K562 (cell line): ENCODE measurements around the gene PI4K2A. TPM values are rescaled to one million over a fixed set of nuclear protein-coding genes. Genes with fewer than 3 reads are reported as not detected.

ENCODE experiments used
- ATAC-seq: fragments of 200-7000 bp; cut with Tn5 transposase; 3 replicates; pipeline ENCODE4 v1.9.1; 2020; ENCODE audit warnings: moderate library complexity
- BruUV-seq: library from RNA; stranded (reverse); fragments of 400-500 nt; replicated peaks from 2 replicates; lab custom pipeline; 2021; lab: Mats Ljungman, UMichigan
- CTCF ChIA-PET: fragments of 300-600 bp; formaldehyde crosslinking; extraction: SDS; loops from one replicate; lab custom pipeline; 2021; ENCODE audit warnings: low intra/inter-chr PET ratio; lab: Yijun Ruan, JAX
- POLR2A ChIA-PET: fragments of 300-600, 350-650 bp; sonication (Branson Sonifier 250); formaldehyde crosslinking; extraction: SDS; loops from one replicate; lab custom pipeline; 2021; ENCODE audit warnings: antibody characterized with exemption, inconsistent platforms; lab: Yijun Ruan, JAX
- DNase-seq, 4 experiments: peaks; one replicate each; pipeline versions ENCODE4 v3.0.0 to v3.0.0-alpha.2; 2011 to 2018; ENCODE audit warnings: low spot score in 3 of 4, mixed read lengths in 3 of 4; ENCODE audit errors: extremely low read depth in 1 of 4
- FAIRE-seq: peaks from 2 replicates; lab custom pipeline; 2011; peaks lifted over from hg19 to GRCh38; lab: Jason Lieb, UNC
- H2AFZ ChIP-seq: 2 replicates; pipeline ENCODE4 v1.6.0; 2011; ENCODE audit warnings: low read depth, low read length, control low read depth, inconsistent platforms
- H3K27ac ChIP-seq: fragments of 200-600 bp; 3 replicates; pipeline ENCODE4 v1.8.0; 2011; ENCODE audit warnings: low read depth, mild to moderate bottlenecking, control low read depth, inconsistent platforms, low read length, moderate library complexity, mixed read lengths; ENCODE audit errors: extremely low read depth
- H3K27me3 ChIP-seq, 2 experiments: fragments of 300-600 bp in 1 of 2; 2 replicates in 1 of 2; 3 replicates in 1 of 2; pipeline versions ENCODE4 v1.6.0 to v1.8.0; 2011; ENCODE audit warnings: inconsistent platforms in 2 of 2, low read length in 2 of 2, mild to moderate bottlenecking in 1 of 2, mixed read lengths in 1 of 2, moderate library complexity in 1 of 2; ENCODE audit not compliant: control insufficient read depth in 2 of 2, insufficient read depth in 2 of 2
- H3K36me3 ChIP-seq: fragments of 300-600 bp; 3 replicates; pipeline ENCODE4 v1.8.0; 2011; ENCODE audit warnings: mild to moderate bottlenecking, low read length, inconsistent platforms; ENCODE audit not compliant: control insufficient read depth, insufficient read depth
- H3K4me1 ChIP-seq, 2 experiments: fragments of 200-600 bp in 1 of 2; replicated peaks in 1 of 2; 2 replicates in 1 of 2; 3 replicates in 1 of 2; pipeline versions ENCODE4 v1.5.1 to v1.8.0; 2011; ENCODE audit warnings: inconsistent platforms in 2 of 2, low read length in 2 of 2, mild to moderate bottlenecking in 1 of 2, mixed read lengths in 1 of 2, moderate library complexity in 1 of 2; ENCODE audit not compliant: control insufficient read depth in 2 of 2, insufficient read depth in 2 of 2
- H3K4me2 ChIP-seq: 2 replicates; pipeline ENCODE4 v1.6.1; 2011; ENCODE audit warnings: low read length, control low read depth, inconsistent platforms, mixed read lengths; ENCODE audit not compliant: insufficient read depth
- H3K4me3 ChIP-seq: fragments of 200-600 bp; sonication (generic), shearing (Covaris generic); 2 replicates; pipeline ENCODE4 v1.5.1; 2016; ENCODE audit warnings: control low read depth, inconsistent platforms
- H3K79me2 ChIP-seq: fragments of 200-600 bp; 3 replicates; pipeline ENCODE4 v1.8.0; 2011; ENCODE audit warnings: low read length, inconsistent platforms; ENCODE audit not compliant: control insufficient read depth, insufficient read depth
- H3K9ac ChIP-seq, 2 experiments: 2 replicates each; pipeline versions ENCODE4 v1.6.0 to v1.6.1; 2011; ENCODE audit warnings: low read depth in 2 of 2, low read length in 2 of 2, control low read depth in 1 of 2, inconsistent platforms in 1 of 2, mild to moderate bottlenecking in 1 of 2, mixed read lengths in 1 of 2; ENCODE audit not compliant: insufficient read depth in 1 of 2
- H3K9me1 ChIP-seq: one replicate; pipeline ENCODE4 v1.6.0; 2011; ENCODE audit warnings: inconsistent platforms, mild to moderate bottlenecking, low read length, moderate library complexity; ENCODE audit not compliant: control insufficient read depth, insufficient read depth
- H3K9me3 ChIP-seq: replicated peaks from 2 replicates; pipeline ENCODE4 v1.5.1; 2011; ENCODE audit warnings: low read depth, low read length, inconsistent platforms; ENCODE audit not compliant: control insufficient read depth, insufficient read depth
- H4K20me1 ChIP-seq: replicated peaks from 2 replicates; pipeline ENCODE4 v1.6.1; 2011; ENCODE audit warnings: low read length, inconsistent platforms, mixed read lengths; ENCODE audit not compliant: control insufficient read depth, insufficient read depth
- CREB3L1 ChIP-seq: fragments of 450-650 bp; IDR thresholded peaks from 2 replicates; pipeline ENCODE4 v1.6.1; 2014; ENCODE audit warnings: low read depth, mild to moderate bottlenecking, moderate library complexity, borderline replicate concordance
- CTCF ChIP-seq, 3 experiments: IDR thresholded peaks in 2 of 3; conservative IDR thresholded peaks in 1 of 3; 2 replicates each; pipeline ENCODE4 v1.5.1; 2011 to 2012; ENCODE audit warnings: low read length in 3 of 3, mild to moderate bottlenecking in 3 of 3, control low read depth in 2 of 3, improper control_type of control experiment in 1 of 3, inconsistent platforms in 1 of 3, low read depth in 1 of 3, mixed read lengths in 1 of 3, moderate library complexity in 1 of 3; ENCODE audit not compliant: insufficient read depth in 2 of 3
- DACH1 ChIP-seq: fragments of 450-650 bp; IDR thresholded peaks from 2 replicates; pipeline ENCODE4 v1.6.1; 2018; ENCODE audit not compliant: partially characterized antibody
- WGBS: fragments of 100-300 bp; shearing (Covaris generic); methylation state at CpG from one replicate; pipeline ENCODE4 v1.1.6; 2016; ENCODE audit warnings: low coverage, mixed read lengths; ENCODE audit not compliant: insufficient coverage; ENCODE audit errors: missing lambda C conversion rate; 5-methylcytosine and 5-hydroxymethylcytosine counted together
- in situ Hi-C: fragments of 300-500 bp; cut with MboI; formaldehyde crosslinking; loops from 4 replicates; pipeline ENCODE4 v1.15.0; 2018; ENCODE audit warnings: inconsistent platforms, mixed read lengths
- intact Hi-C: fragments of 100-400 bp; cut with micrococcal nuclease; formaldehyde crosslinking; loops from 2 replicates; pipeline ENCODE4 v1.14.2; 2022
- polyA plus RNA-seq, 8 experiments: library from polyadenylated mRNA; depleted of rRNA in 4 of 8; stranded (reverse) in 5 of 8; unstranded in 3 of 8; fragments of >200 nt; fragmentation: Nextera tagmentation in 2 of 8; fragmentation: Illumina TruSeq in 1 of 8; extraction: Ambion mirVana in 2 of 8; extraction: Trizol in 1 of 8; gene quantifications; 2 replicates each; pipeline versions ENCODE4 v1.2.1 to v1.2.3, GENCODE V29; 2011 to 2014; ENCODE audit warnings: inconsistent platforms in 1 of 8, missing spikeins in 1 of 8
- total RNA-seq, 7 experiments: library from RNA; depleted of rRNA in 6 of 7; stranded (reverse); fragments of >200 nt in 6 of 7; fragmentation: Illumina TruSeq in 2 of 7; extraction: Trizol in 2 of 7; gene quantifications; 2 replicates each; pipeline versions ENCODE4 v1.2.1 to v1.2.3, GENCODE V29; 2011 to 2021; ENCODE audit warnings: low replicate concordance in 1 of 7

Gene PI4K2A
- total and polyA plus RNA-seq, 9 of the 15 experiments (the other 6 are each of a cell fraction or from before 2014, with no cell fraction given) = 4.4 to 28.4 (median 16.5) TPM

- in situ Hi-C loops (no loop called here), intact Hi-C loops (no loop called here)
- Histone ChIP-seq H3K9me3 (no peaks in the 10 kb centered on the region), H3K9me1 (no peaks in the 10 kb centered on the region), H3K4me2 (no peak overlapping the region), H3K27ac (no peak overlapping the region), H2AFZ (no peak overlapping the region), H4K20me1 (no peaks in the 10 kb centered on the region), H3K9ac (no peak overlapping the region), H3K4me3 (no peak overlapping the region), H3K36me3 (no peaks in the 10 kb centered on the region), H3K79me2 (no peaks in the 10 kb centered on the region), H3K4me1 (peaks cover 12 to 15% of the 10 kb centered on the region in 2 experiments; a peak in 4 of 5 replicates), H3K27me3 (no peaks in the 10 kb centered on the region)
- DNase-seq (no peak), ATAC-seq (no peak), FAIRE-seq (no peak)
- CTCF ChIA-PET = no interaction called here
- TF ChIP-seq CTCF (IDR thresholded peaks at IDR 0.05 in 2 of 3, conservative IDR thresholded peaks at IDR 0.05 in 1 of 3; ENCODE audit: insufficient read depth in 2 of 3, low read depth in 1 of 3, low read length in 3 of 3) (peak in 1 of 3 experiments; percentile 13; a peak in 1 of 6 replicates), DACH1 (no peak), CREB3L1 (no peak)
- no TSS peak for BruUV-seq
- POLR2A ChIA-PET = interaction anchor here (0.7 to 1.8 kb wide), 4 partner anchors 9 to 21 kb away, joined by 3 to 7 read pairs (median 4); partner anchors contain the start of gene ZFYVE27
- WGBS = 51% methylated on average over 3 of the region's 3 CpGs
Observed at GRCh38 chr10:97723001-97723400, 82.5 kb downstream of the PI4K2A start.
